ENCODE measurements around the gene GGA3.
"Not testable (repeated sequence)": the region's sequence is repeated elsewhere in the genome, so short reads cannot be mapped to it uniquely, and the experiment has no call there.

GGA3 gene

GRCh38 chr17:75261336-75262111 is at the start of gene GGA3, which contains the start of gene MRPS7:
GGA3 (minus strand) TSS chr17:75261606; CDS start chr17:75261587, 19 bp downstream.
MRPS7 (plus strand) TSS chr17:75261879; CDS start chr17:75261901, 22 bp downstream.
- DNase-seq: peak; percentile 66 to 99 (median 92)

GRCh38 chr17:75308732-75309629 is 47.6 kb upstream of the GGA3 start:
- DNase-seq: peak in 1 of 14 donors; percentile 23

- DNase-seq: no peak
Measured at GRCh38 chr17:75307957-75308731, 46.7 kb upstream of the GGA3 start.

- DNase-seq: no peak
Measured at GRCh38 chr17:75301502-75302206, 40.2 kb upstream of the GGA3 start.

- no peak for DNase-seq
Measured at GRCh38 chr17:75301049-75301448, 39.6 kb upstream of the GGA3 start.

- DNase-seq: no peak
Measured at GRCh38 chr17:75300280-75300679, 38.9 kb upstream of the GGA3 start.

GRCh38 chr17:75295201-75296158 is 34.1 kb upstream of the GGA3 start:
- DNase-seq: no peak

- DNase-seq: not testable (repeated sequence)
Measured at GRCh38 chr17:75292810-75293448, 31.5 kb upstream of the GGA3 start.

GRCh38 chr17:75289832-75290337 is 28.5 kb upstream of the GGA3 start:
- DNase-seq: peak in 5 of 14 donors; percentile 43 to 62 (median 52)

GRCh38 chr17:75289115-75289831 is 27.9 kb upstream of the GGA3 start, which contains the start of gene SLC25A19:
SLC25A19 (minus strand) TSS chr17:75289433; CDS start chr17:75286764, 2,669 bp downstream.
- peak; percentile 82 to 98 (median 97) for DNase-seq

- peak in 2 of 14 donors; percentile 62 to 68 for DNase-seq
Measured at GRCh38 chr17:75288770-75289114, 27.3 kb upstream of the GGA3 start.

GRCh38 chr17:75288359-75288758 is 27.0 kb upstream of the GGA3 start:
- DNase-seq: no peak

GRCh38 chr17:75287221-75287620 is 25.8 kb upstream of the GGA3 start:
- no peak for DNase-seq

GRCh38 chr17:75285123-75285522 is 23.7 kb upstream of the GGA3 start:
- no peak for DNase-seq

GRCh38 chr17:75280189-75280588 is 18.8 kb upstream of the GGA3 start:
- not testable (repeated sequence) for DNase-seq

GRCh38 chr17:75277664-75278071 is 16.3 kb upstream of the GGA3 start:
- no peak for DNase-seq

GRCh38 chr17:75273977-75274708 is 12.7 kb upstream of the GGA3 start:
- DNase-seq: no peak

- peak in 1 of 14 donors; percentile 29 for DNase-seq
Measured at GRCh38 chr17:75272848-75273184, 11.4 kb upstream of the GGA3 start.
